HEK293T (cell line): ENCODE measurements around the gene NHSL1.

Experiments
- ARNT ChIP-seq: fragments of 450-650 bp; IDR thresholded peaks from 2 replicates; pipeline ENCODE4 v1.6.1; 2017; ENCODE audit warnings: mild to moderate bottlenecking
- FOXA1 ChIP-seq: fragments of 450-650 bp; IDR thresholded peaks from 2 replicates; pipeline ENCODE4 v1.6.1; 2016; ENCODE audit warnings: mild to moderate bottlenecking
- LEF1 ChIP-seq: fragments of 450-650 bp; IDR thresholded peaks from 2 replicates; pipeline ENCODE4 v1.6.1; 2017; ENCODE audit warnings: mild to moderate bottlenecking, borderline replicate concordance
- SP1 ChIP-seq: fragments of 450-650 bp; IDR thresholded peaks from 2 replicates; pipeline ENCODE4 v1.6.1; 2017
- TARDBP ChIP-seq: fragments of 450-650 bp; IDR thresholded peaks from 2 replicates; pipeline ENCODE4 v1.6.1; 2016

DNA sequence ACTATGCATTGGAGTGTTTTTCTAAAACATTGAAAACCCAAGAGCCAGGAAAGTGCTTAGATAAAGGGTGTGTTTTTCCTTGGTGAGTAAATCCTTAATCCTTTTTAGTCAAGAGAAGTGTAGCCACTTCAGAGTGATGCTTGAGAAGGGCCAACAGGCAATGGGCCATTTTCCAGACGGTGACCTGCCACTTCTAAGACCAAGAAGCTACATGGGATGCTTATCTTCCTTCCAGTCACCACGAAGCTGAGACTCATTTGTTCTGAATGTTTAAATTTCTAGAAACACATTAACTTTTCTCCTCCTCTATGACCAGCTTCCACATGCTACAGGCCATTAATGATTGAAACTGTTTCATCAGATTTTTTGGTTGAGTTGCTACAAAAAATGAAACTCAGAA is 34.4 kb upstream of the NHSL1 start:
- no peak for TF ChIP-seq ARNT
- no peak for TF ChIP-seq LEF1
- no peak for TF ChIP-seq TARDBP
- no peak for TF ChIP-seq FOXA1
- no peak for TF ChIP-seq SP1
